ENCODE results near the gene ST7.
"Not testable (repeated sequence)": the region's sequence is repeated elsewhere in the genome, so short reads cannot be mapped to it uniquely, and the experiment has no call there.

Gene ST7

DNA sequence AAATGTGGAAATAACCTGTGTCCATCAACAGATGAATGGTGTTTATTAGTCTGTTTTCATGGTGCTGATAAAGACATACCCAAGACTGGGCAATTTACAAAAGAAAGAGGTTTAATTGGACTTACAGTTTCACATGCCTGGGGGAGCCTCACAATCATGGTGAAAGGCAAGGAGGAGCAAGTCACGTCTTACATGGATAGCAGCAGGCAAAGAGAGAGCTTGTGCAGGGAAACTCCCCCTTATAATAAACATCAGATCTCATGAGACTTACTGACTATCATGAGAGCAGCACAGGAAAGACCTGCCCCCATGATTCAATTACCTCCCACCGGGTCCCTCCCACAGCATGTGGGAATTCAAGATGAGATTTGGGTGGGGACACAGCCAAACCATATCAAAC, 292.4 kb downstream of the ST7 start:
- DNase-seq: not testable (repeated sequence)

GRCh38 chr7:117247809-117248208, 294.5 kb downstream of the ST7 start:
- DNase-seq: no peak

GRCh38 chr7:117248829-117249228, 295.5 kb downstream of the ST7 start:
- DNase-seq: no peak

DNA sequence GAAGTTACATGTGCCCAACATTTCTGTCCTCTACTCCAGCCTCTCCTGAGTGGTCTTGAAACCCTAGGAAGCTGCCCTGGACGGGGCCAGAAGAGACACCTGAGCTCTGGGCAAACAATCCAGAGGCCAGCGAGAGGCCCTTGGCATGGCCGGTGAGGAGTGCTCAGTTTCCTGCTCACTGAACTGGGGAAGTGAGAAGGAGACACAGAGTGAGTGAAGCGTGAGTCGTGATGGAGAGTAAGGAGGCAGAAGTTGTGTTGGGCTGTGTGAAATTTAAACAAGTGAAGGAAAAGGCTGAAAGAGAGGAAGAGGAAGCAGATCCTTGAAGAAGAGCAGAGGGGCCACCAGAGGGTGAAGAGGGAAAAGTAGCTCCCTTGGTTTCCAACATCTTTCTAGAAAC, 296.4 kb downstream of the ST7 start:
- no peak for DNase-seq

GRCh38 chr7:117250245-117250644, 296.9 kb downstream of the ST7 start:
- no peak for DNase-seq

DNA sequence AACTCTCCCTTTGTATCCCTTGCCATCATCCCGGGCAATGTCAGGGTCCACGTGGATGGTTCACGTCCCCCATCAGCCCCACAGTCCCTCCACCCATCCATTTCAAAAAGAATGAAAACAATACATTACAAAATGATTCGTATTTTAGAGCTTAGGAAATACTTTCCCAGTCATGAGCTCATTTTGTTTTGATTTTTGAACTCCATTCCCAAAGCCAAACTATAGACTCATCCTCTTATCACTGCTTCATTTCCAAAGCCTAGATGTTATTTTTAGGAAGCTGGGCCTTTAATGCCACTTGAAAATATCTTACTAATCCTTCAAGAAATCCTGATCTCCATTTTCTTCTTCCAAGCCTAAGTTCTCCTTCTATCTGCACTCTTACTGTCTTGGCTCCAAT, 297.5 kb downstream of the ST7 start:
- no peak for DNase-seq

GRCh38 chr7:117251687-117252086, 298.4 kb downstream of the ST7 start:
- no peak for DNase-seq

- DNase-seq: no peak
Observed at GRCh38 chr7:117259615-117260014, 306.3 kb downstream of the ST7 start.

- DNase-seq: no peak
Observed at GRCh38 chr7:117262546-117262945, 309.2 kb downstream of the ST7 start.

GRCh38 chr7:117264716-117265115, 311.4 kb downstream of the ST7 start:
- DNase-seq: no peak

GRCh38 chr7:117269417-117269816, 316.1 kb downstream of the ST7 start:
- no peak for DNase-seq

DNA sequence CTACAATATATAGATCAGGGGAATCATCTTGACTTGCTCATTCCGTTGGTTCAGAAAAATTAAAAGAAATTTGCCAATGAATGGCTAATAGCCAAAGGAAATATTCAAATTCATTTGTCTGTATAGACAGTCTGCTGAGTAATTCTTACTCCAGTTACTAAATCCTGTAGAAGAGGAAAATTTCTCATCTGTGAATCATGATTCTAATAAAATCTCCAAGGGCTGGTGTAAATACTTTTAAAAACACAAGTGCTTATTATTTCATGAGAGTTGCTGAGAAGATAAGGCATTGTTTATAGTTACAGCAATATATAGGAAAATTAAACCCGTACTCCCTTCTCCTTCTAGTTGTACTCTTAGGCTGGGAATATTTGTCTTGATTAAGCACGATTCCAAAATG, 316.6 kb downstream of the ST7 start:
- no peak for DNase-seq

- no peak for DNase-seq
Observed at GRCh38 chr7:117270371-117270770, 317.1 kb downstream of the ST7 start.

DNA sequence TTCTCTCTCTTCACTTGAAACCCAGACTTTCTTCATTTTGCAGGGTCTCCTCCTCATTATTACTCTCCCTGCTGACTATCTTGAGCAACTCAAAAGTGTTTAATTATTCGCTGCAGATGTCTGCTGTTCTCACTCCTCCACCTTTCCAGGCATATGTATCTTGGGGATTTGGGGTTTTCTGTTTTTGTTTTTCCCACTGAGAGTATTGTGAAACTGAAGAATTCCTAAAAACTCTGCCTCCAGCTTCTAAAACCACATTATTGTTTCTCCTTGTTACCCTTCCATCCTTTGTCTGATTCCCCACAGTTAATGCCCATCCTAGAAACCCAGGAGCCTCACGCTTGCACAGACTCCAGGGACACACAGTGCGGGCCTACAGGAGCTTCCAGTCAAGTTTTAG, 318.3 kb downstream of the ST7 start:
- DNase-seq: no peak

DNA sequence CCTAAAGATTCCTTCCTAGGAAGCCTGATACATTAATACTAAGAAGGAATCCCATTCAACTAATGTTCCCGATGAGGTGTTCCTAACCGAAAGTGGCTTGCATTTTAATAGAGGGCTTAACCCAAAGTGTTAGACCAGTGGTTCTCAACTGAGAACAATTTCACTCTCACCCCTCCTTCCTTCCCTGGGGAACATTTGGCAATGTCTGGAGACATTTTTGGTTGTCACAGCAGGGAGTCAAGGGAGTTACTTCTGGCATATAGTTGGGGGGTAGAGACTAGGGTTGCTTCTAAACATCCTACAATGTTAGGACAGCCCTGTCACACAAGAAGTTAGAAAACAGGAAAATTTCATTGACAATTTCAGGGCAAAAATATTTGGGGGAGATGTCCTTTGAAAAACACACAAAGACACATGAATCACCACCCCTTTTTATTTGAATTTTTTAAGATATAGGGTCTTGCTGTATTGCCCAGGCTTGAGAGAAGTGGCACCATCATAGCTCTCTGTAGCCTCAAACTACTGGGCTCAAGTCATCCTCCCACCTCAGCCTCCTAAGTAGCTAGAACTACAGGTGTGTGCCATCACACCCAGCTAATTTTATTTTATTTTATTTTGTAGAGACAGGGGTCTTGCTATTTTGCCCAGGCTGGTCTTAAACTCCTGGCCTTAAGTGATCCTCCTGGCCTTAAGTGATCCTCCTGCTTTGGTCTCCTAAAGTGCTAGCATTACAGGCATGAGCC, 318.9 kb downstream of the ST7 start:
- DNase-seq: no peak

DNA sequence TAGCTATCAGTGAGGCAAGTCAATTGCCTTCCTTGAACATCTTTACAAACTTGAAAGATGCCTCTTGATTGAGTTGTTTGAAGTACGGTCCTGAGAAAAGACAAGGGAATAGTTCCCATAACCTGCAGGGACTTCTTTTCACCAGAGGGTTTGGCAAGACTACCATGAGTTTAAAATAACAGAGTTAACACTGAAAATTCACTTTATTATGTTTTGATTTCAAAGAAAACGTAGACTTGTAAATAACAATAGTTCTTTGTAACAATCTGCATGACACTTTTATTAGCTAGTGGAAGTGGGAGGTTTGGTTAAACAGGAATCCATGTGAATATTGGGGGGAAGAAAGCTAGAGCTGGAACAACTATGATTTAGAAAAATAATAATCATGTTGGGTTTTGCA, 320.0 kb downstream of the ST7 start:
- DNase-seq: no peak

DNA sequence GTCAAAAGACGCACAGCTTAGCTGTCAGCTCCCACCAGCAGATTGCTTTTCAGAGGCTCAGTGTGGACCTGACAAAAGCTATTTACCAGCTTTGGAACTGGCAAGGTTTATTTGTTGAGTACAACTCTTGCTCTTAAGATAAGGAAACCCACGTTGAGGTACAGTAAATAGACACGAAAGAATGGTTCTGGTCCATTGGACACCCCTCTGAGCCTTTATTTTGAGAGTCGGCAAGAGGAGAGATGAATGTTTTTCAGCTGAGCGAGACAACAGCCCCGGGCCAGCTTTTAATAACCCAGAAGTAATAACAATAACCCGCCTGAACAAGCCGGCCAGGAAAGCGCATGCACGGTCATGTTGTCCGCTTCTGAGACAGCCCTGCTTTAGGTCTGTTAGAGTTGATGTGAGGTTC, 320.5 kb downstream of the ST7 start:
- DNase-seq: peak; percentile 45

DNA sequence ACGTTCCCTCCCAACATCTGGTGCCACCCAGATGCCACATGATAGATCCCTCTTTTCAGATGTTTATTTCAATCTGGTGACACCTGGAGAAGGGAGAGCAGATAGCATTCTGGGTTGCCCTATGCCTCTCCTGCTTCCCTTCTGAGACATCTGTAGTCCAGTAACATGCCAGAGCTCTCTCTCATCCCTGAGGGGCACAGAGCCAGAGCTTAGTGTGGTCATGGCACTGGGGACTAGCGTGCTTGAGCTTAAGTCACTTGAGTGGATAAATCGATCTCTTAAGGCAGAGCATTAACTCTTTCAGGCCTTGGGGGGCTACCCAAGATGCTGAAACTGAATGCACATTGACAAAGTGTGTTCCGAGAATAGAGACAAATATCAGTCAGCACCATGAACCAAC, 321.6 kb downstream of the ST7 start:
- no peak for DNase-seq

DNA sequence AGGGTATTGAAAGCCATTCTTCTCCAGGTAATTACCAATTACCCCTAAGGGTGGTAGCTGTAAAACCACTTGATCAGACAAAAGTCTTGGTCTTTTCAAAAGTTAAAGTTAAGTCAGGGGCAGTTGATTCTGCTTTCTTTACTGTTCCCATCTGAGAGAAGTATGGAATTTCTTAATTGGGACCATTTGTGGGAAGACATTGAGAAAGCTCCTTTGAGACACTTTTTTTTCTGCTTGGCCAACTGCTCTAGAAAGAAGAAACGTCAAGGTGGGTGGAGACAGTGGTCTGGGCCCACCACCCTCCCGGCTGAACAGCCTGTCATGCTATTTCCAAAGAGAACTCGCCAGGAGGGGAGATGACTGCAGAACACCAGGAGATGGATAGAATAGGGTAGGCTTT, 324.3 kb downstream of the ST7 start:
- DNase-seq: no peak

- no peak for DNase-seq
Observed at GRCh38 chr7:117278040-117278439, 324.7 kb downstream of the ST7 start.

GRCh38 chr7:117279203-117279602, 325.9 kb downstream of the ST7 start:
- no peak for DNase-seq
